C4-2B (cell line): ENCODE results near the gene SERINC5.
"Not testable (repeated sequence)": the region's sequence is repeated elsewhere in the genome, so short reads cannot be mapped to it uniquely, and the experiment has no call there.

Experiments
- H3K27ac ChIP-seq: fragments of 450-650 bp; 2 replicates; pipeline ENCODE4 v1.5.1; 2017
- ZFX ChIP-seq: fragments of 450-650 bp; IDR thresholded peaks from 2 replicates; pipeline ENCODE4 v1.6.1; 2017
- TF ChIP-seq, protein P1 (sequence below): fragments of 450-650 bp; conservative IDR thresholded peaks from 2 replicates; pipeline ENCODE4 v1.5.1; 2017; ENCODE audit warnings: mild to moderate bottlenecking

SERINC5 gene

DNA sequence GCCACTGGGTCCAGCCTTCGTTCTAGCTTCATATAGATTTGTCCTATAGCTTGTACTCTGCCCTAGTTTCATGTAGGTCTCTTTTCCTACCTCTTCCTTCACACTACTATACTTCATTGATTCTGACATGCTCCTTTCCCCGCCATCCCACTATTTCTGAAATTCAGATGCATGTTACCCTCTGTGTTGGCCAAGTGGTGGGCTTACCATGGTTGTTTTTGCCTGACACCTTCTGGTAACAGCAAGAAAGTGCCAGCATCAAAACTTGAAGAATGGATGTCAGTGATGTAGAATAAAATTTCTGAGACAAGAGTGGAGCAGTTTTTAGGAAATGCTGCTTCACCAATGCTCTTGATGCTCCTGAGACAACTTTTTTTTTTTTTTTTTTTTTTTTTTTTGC, 19.5 kb upstream of the SERINC5 start:
- no peak overlapping the region for H3K27ac ChIP-seq
- no peak for TF ChIP-seq ZFX
- TF ChIP-seq, protein P1, sequence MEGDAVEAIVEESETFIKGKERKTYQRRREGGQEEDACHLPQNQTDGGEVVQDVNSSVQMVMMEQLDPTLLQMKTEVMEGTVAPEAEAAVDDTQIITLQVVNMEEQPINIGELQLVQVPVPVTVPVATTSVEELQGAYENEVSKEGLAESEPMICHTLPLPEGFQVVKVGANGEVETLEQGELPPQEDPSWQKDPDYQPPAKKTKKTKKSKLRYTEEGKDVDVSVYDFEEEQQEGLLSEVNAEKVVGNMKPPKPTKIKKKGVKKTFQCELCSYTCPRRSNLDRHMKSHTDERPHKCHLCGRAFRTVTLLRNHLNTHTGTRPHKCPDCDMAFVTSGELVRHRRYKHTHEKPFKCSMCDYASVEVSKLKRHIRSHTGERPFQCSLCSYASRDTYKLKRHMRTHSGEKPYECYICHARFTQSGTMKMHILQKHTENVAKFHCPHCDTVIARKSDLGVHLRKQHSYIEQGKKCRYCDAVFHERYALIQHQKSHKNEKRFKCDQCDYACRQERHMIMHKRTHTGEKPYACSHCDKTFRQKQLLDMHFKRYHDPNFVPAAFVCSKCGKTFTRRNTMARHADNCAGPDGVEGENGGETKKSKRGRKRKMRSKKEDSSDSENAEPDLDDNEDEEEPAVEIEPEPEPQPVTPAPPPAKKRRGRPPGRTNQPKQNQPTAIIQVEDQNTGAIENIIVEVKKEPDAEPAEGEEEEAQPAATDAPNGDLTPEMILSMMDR, result no peak

DNA sequence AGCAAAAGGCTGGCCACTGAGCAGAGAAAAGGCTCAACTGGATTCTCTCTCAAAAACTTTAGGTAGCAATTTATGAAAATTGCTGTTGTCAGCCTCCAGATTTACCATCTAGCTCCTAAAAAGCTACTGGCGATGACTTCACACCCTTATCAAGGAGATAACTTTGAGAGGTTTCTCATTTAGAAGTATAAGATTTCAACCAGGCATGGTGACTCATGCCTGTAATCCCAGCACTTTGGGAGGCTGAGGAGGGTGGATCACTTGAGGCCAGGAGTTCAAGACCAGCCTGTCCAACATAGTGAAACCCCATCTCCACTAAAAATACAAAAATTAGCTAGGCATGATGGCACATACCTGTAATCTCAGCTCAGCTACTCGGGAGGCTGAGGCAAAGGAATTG, 14.7 kb upstream of the SERINC5 start:
- not testable (repeated sequence) for H3K27ac ChIP-seq

DNA sequence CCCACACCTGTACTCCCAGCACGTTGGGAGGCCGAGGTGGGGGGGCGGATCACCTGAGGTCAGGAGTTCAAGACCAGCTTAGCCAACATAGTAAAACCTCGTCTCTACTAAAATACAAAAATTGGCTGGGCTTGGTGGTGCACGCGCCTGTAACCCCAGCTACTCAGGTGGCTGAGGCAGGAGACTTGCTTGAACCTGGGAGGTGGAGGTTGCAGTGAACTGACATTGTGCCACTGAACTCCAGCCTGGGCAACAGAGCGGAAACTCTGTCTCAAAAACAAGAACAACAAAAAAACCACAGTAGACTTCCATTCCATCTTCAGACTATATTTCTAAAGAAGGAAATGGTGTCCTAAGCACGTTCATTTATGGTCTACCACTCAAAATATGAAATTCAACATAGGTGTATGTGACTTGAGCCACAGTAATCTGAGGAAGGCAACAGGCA, 14.2 kb upstream of the SERINC5 start:
- TF ChIP-seq, protein P1, result no peak
- TF ChIP-seq ZFX, result no peak
- H3K27ac ChIP-seq, result no peak overlapping the region

DNA sequence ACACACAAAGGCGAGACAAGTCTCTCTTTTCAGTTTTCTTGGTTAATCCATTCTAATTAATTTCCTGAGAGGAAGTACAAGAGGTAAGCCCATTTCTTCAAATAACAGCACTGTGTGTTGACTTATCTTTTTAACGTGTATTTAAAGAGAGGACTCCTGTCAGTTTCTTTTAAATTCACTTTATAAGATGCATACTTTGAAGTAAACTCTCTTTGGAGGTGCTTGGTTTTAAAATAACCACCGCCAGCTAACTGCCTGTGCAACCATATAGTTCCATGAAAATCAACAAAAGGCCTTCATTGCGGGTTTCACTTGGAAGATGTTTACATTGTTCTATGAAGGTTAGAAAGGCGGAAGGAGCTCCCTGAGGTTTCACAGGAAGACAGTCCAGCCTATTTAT, 13.1 kb upstream of the SERINC5 start:
- no peak for TF ChIP-seq ZFX
- TF ChIP-seq, protein P1, result no peak

DNA sequence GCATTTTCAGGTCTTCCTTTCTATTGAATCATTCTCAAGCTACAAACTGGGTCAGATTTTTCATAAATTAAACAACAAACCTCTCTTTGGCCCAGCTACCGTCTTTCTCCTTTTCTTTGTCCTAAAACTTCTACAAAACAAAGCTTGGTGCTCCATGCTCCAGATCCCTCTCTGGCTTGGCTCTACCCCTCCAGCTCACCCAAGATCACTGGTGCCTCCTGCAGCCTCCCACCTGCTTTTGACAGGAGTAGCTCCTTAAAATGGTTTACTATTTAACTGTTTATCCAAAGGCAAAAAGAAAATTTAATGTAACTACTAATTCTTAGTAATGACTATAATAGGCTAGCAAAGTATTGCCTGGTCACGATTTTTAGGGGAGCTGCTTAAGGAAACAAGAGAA, 10.7 kb upstream of the SERINC5 start:
- TF ChIP-seq, protein P1, result no peak
- no peak for TF ChIP-seq ZFX
- H3K27ac ChIP-seq, result no peak overlapping the region

More for the DNA sequence above, 13.1 kb upstream of the SERINC5 start:
- H3K27ac ChIP-seq, result no peak overlapping the region

DNA sequence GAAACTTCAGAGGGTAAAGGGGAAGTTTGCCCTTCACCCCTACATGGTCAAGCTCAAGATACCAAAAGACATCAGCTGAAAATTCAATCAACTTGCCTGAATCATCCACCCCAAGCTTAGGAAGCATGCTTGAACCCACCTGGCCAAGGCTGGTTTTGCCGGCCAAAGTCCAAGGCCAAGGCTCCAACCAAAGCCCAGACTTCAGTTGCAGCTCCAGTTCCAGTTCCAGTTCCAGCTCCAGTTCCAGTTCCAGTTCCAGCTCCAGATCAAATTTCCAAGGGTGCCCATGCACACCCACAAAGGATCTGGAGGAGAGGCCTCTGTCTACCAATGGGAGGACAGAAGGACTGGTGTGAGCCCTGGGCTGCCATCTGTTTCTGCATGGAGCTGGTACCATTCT, 4.6 kb upstream of the SERINC5 start:
- H3K27ac ChIP-seq, result no peak overlapping the region
- no peak for TF ChIP-seq ZFX
- TF ChIP-seq, protein P1, result no peak

DNA sequence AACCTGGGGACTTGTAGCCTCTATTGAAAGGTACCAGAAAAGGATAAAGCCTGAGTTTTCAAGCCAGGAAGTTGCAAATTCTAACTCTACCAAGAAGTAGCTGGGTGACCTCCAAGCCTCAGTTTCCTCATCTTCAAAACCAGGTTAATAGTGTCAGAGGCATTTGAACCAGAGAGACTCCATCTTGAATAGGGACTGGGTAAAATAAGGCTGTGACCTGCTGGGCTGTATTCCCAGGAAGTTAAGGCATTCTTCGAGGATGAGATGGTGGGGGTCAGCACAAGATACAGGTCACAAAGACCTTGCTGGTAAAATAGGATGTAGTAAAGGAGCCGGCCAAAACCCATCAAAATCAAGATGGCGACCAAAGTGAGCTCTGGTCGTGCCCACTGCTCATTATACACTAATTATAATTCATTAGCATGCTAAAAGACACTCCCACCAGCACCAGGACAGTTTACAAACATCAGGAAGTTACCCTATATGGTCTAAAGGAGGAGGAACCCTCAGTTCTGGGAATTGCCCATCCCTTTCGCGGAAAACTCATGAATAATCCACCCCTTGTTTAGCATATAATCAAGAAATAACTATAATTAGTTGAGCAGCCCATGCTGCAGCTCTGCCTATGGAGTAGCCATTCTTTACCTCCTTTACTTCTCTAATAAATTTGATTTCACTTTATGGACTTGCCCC, 3.8 kb upstream of the SERINC5 start:
- no peak overlapping the region for H3K27ac ChIP-seq
- TF ChIP-seq, protein P1, result no peak
- TF ChIP-seq ZFX, result no peak

DNA sequence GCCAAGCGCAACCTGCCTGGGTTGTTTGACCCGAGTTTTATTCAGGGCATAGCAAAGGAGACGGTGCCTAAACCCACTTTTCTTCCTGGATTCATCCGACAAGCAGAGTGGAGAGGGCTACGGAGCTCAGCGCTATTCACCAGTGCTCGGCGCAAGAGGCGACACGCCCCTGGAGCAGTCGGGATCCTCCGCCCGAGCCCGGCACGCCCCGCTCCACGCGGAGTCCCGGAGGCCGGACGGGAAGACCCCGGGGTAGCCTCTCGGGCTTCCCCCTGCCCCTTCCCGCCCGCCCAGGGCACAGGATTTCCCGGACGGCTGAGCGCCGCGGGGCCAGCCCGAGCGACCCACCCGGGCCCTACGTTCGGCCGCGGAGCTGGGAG, 427 bp downstream of the SERINC5 start:
- TF ChIP-seq, protein P1, result no peak
- no peak for TF ChIP-seq ZFX
- H3K27ac ChIP-seq, result peak overlapping the region; percentile 83
